GM12892 (cell line): ENCODE data around the gene DUSP23.

Experiments used
- DNase-seq: peaks from one replicate; pipeline ENCODE4 v3.0.0; 2011; ENCODE audit not compliant: insufficient read length
- FAIRE-seq: peaks from 2 replicates; lab custom pipeline; 2011; peaks lifted over from hg19 to GRCh38; lab: Jason Lieb, UNC
- POLR2A ChIP-seq: IDR thresholded peaks from 2 replicates; pipeline ENCODE4 v1.6.1; 2011; ENCODE audit warnings: low read depth, low read length, control low read depth
- POLR2AphosphoS5 ChIP-seq: IDR thresholded peaks from 2 replicates; pipeline ENCODE4 v1.6.1; 2011; ENCODE audit warnings: low read depth, low read length, control low read depth
- TAF1 ChIP-seq: IDR thresholded peaks from 2 replicates; pipeline ENCODE4 v1.6.1; 2011; ENCODE audit warnings: low read depth, mild to moderate bottlenecking, control low read depth, low read length, borderline replicate concordance

The DUSP23 gene

DNA sequence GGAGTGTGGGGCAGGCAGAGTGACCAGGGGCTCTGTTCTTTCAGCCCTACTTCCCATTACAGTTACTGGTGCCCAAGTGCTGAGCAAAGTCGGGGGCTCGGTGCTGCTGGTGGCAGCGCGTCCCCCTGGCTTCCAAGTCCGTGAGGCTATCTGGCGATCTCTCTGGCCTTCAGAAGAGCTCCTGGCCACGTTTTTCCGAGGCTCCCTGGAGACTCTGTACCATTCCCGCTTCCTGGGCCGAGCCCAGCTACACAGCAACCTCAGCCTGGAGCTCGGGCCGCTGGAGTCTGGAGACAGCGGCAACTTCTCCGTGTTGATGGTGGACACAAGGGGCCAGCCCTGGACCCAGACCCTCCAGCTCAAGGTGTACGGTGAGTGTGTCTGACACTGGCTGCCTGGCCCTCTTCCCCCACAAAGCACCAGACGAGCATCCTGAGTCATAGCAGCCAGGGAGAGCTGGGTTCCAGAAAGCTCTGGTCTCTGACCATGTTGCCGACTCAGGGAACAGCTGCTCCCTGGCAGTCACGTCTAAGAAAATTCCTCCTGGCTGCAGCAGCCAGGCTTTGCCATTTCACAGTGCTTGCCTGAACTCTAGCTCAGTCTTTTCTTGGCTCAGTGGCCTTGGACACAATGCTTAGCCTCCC is 49.2 kb downstream of the DUSP23 start:
- no peak for TF ChIP-seq POLR2A
- no peak for TF ChIP-seq TAF1
- no peak for TF ChIP-seq POLR2AphosphoS5
- DNase-seq (no peak), FAIRE-seq (no peak)

DNA sequence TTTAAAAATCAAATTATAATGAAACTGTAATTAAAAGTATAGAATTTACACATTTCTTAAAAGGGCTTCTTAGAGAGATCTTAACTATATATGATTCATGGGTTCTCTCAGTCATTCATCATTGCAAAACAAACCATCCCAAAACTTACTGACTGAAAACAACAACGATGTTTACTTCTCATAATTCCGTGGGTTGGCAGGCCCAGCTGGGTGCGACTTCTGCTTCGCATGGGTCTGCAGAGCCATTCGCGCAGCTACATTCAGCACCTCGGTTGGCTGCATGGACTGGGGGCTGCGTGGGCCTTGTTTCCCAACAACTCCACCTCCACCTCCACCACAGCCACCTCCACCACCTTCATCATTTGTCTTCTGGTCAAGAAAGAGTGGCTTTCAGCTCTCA is 50.0 kb downstream of the DUSP23 start:
- no peak for DNase-seq
- FAIRE-seq, result no peak
- no peak for TF ChIP-seq POLR2A
- no peak for TF ChIP-seq POLR2AphosphoS5
- TF ChIP-seq TAF1, result no peak

DNA sequence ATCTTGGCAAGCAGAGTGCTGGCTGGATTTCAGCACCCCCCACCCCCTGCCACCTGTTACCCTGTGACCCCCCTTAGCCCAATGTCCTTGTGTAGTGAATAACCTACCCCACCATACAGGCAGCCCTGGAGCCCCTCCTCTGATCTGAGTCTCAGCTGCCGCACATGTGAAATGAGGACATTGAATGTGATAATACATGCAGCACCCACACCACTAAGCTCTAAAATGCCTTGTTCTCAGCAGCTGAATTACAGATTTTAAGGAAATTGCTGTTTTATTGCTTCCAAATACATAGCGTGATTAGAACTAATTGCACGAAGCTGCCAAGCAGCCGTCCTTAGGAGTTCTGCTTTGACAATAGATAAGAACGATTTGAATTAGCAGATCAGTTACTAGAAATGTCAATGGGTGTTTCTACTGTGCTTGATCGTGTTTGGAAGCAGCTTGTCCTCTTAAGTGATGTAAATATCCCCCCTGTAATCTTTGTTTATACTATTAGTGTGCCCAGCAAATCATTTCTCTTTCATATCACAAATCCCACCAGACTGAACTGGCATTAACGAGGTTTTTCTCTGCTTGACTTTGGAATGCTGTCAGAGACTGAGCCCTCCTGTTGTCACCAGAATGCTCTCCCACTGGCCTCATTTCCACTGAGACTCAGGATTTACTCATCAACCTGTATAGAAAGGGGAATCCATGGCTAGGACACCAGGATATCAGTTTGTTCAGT is 50.8 kb downstream of the DUSP23 start:
- TF ChIP-seq POLR2A (no peak), TAF1 (no peak), POLR2AphosphoS5 (no peak)
- DNase-seq, result no peak
- FAIRE-seq, result no peak
